ENCODE results near the gene BTLA. TPM values are rescaled to one million over a fixed set of nuclear protein-coding genes. Genes with fewer than 3 reads are reported as not detected.
"Not testable (repeated sequence)": the region's sequence is repeated elsewhere in the genome, so short reads cannot be mapped to it uniquely, and the experiment has no call there.

The BTLA gene
- total RNA-seq, 3 donors from 2014 or later: 29.8 to 46.3 (median 33.2) TPM

GRCh38 chr3:112504123-112504522, 4.9 kb upstream of the BTLA start:
- Mint-ChIP-seq H3K4me3 (no peak overlapping the region), H3K27me3 (ENCODE audit: low read depth) (no peaks in the 10 kb centered on the region), H3K36me3 (ENCODE audit: insufficient read depth) (no peaks in the 10 kb centered on the region), H3K4me1 (ENCODE audit: low read depth) (peaks cover 37% of the 10 kb centered on the region), H3K9me3 (no peaks in the 10 kb centered on the region)
- no peak for ATAC-seq
- no peak for DNase-seq

GRCh38 chr3:112503304-112503972, 4.2 kb upstream of the BTLA start:
- H3K4me3 Mint-ChIP-seq: no peak overlapping the region
- H3K4me1 Mint-ChIP-seq (ENCODE audit: low read depth): peaks cover 40% of the 10 kb centered on the region
- no peaks in the 10 kb centered on the region for H3K36me3 Mint-ChIP-seq (ENCODE audit: insufficient read depth)
- peak in 1 of 2 donors; percentile 46 for ATAC-seq
- no peaks in the 10 kb centered on the region for H3K27me3 Mint-ChIP-seq (ENCODE audit: low read depth)
- no peak for DNase-seq
- no peaks in the 10 kb centered on the region for H3K9me3 Mint-ChIP-seq

- no peaks in the 10 kb centered on the region for H3K27me3 Mint-ChIP-seq (ENCODE audit: low read depth)
- ATAC-seq (no peak), DNase-seq (no peak)
- H3K9me3 Mint-ChIP-seq: no peaks in the 10 kb centered on the region
- H3K4me1 Mint-ChIP-seq (ENCODE audit: low read depth): peaks cover 49% of the 10 kb centered on the region
- peaks cover 6% of the 10 kb centered on the region for H3K36me3 Mint-ChIP-seq (ENCODE audit: insufficient read depth)
- H3K4me3 Mint-ChIP-seq: no peak overlapping the region
Measured at GRCh38 chr3:112500621-112501020, 1.3 kb upstream of the BTLA start.

GRCh38 chr3:112497897-112498548, 1.2 kb downstream of the BTLA start:
- DNase-seq: no peak
- Mint-ChIP-seq H3K9me3 (no peaks in the 10 kb centered on the region), H3K4me1 (ENCODE audit: low read depth) (peaks cover 64% of the 10 kb centered on the region), H3K4me3 (peak overlapping the region; percentile 98), H3K27me3 (ENCODE audit: low read depth) (no peaks in the 10 kb centered on the region), H3K36me3 (ENCODE audit: insufficient read depth) (peaks cover 16% of the 10 kb centered on the region)
- ATAC-seq: peak in 1 of 2 donors; percentile 20

- peak overlapping the region; percentile 98 for H3K4me3 Mint-ChIP-seq
- peak in 1 of 2 donors; percentile 16 for ATAC-seq
Measured at GRCh38 chr3:112496366-112497067, 2.8 kb downstream of the BTLA start.

GRCh38 chr3:112494448-112494767, 4.9 kb downstream of the BTLA start:
- ATAC-seq; H3K9me3 Mint-ChIP-seq; DNase-seq; H3K27me3 Mint-ChIP-seq (ENCODE audit: low read depth): not testable (repeated sequence)
- Mint-ChIP-seq H3K36me3 (ENCODE audit: insufficient read depth) (peaks cover 25% of the 10 kb centered on the region), H3K4me1 (ENCODE audit: low read depth) (peaks cover 85% of the 10 kb centered on the region), H3K4me3 (peak overlapping the region; percentile 36)

More at GRCh38 chr3:112496366-112497067, 2.8 kb downstream of the BTLA start:
- no peak for DNase-seq
- Mint-ChIP-seq H3K27me3 (ENCODE audit: low read depth) (no peaks in the 10 kb centered on the region), H3K4me1 (ENCODE audit: low read depth) (peaks cover 78% of the 10 kb centered on the region), H3K9me3 (no peaks in the 10 kb centered on the region), H3K36me3 (ENCODE audit: insufficient read depth) (peaks cover 21% of the 10 kb centered on the region)

- H3K4me1 Mint-ChIP-seq (ENCODE audit: low read depth): peaks cover 83% of the 10 kb centered on the region
- ATAC-seq (no peak), DNase-seq (no peak)
- H3K4me3 Mint-ChIP-seq: no peak overlapping the region
- H3K36me3 Mint-ChIP-seq (ENCODE audit: insufficient read depth): peaks cover 30% of the 10 kb centered on the region
- H3K9me3 Mint-ChIP-seq: no peaks in the 10 kb centered on the region
- no peaks in the 10 kb centered on the region for H3K27me3 Mint-ChIP-seq (ENCODE audit: low read depth)
Measured at GRCh38 chr3:112492124-112492523, 7.1 kb downstream of the BTLA start.

GRCh38 chr3:112491373-112491772, 7.9 kb downstream of the BTLA start:
- DNase-seq: no peak
- H3K27me3 Mint-ChIP-seq (ENCODE audit: low read depth): no peaks in the 10 kb centered on the region
- ATAC-seq: peak in 1 of 2 donors; percentile 5
- H3K4me1 Mint-ChIP-seq (ENCODE audit: low read depth): peaks cover 80% of the 10 kb centered on the region
- H3K36me3 Mint-ChIP-seq (ENCODE audit: insufficient read depth): peaks cover 30% of the 10 kb centered on the region
- peak overlapping the region; percentile 45 for H3K4me3 Mint-ChIP-seq
- H3K9me3 Mint-ChIP-seq: no peaks in the 10 kb centered on the region

- Mint-ChIP-seq H3K4me1 (ENCODE audit: low read depth) (peaks cover 65% of the 10 kb centered on the region), H3K27me3 (ENCODE audit: low read depth) (no peaks in the 10 kb centered on the region), H3K4me3 (peak overlapping the region; percentile 67), H3K36me3 (ENCODE audit: insufficient read depth) (peaks cover 21% of the 10 kb centered on the region), H3K9me3 (no peaks in the 10 kb centered on the region)
- DNase-seq (no peak), ATAC-seq (peak; percentile 39 to 56)
Measured at GRCh38 chr3:112489674-112490479, 9.4 kb downstream of the BTLA start.

- Mint-ChIP-seq H3K27me3 (ENCODE audit: low read depth) (no peaks in the 10 kb centered on the region), H3K4me1 (ENCODE audit: low read depth) (peaks cover 60% of the 10 kb centered on the region), H3K9me3 (no peaks in the 10 kb centered on the region), H3K4me3 (no peak overlapping the region), H3K36me3 (ENCODE audit: insufficient read depth) (peaks cover 14% of the 10 kb centered on the region)
- no peak for ATAC-seq
- DNase-seq: no peak
Measured at GRCh38 chr3:112486811-112487505, 12.3 kb downstream of the BTLA start.

GRCh38 chr3:112484352-112484751, 14.9 kb downstream of the BTLA start:
- H3K36me3 Mint-ChIP-seq (ENCODE audit: insufficient read depth): peaks cover 15% of the 10 kb centered on the region
- no peaks in the 10 kb centered on the region for H3K27me3 Mint-ChIP-seq (ENCODE audit: low read depth)
- no peak for DNase-seq
- H3K4me1 Mint-ChIP-seq (ENCODE audit: low read depth): peaks cover 56% of the 10 kb centered on the region
- no peak overlapping the region for H3K4me3 Mint-ChIP-seq
- H3K9me3 Mint-ChIP-seq: no peaks in the 10 kb centered on the region
- no peak for ATAC-seq

GRCh38 chr3:112482675-112483074, 16.6 kb downstream of the BTLA start:
- peaks cover 56% of the 10 kb centered on the region for H3K4me1 Mint-ChIP-seq (ENCODE audit: low read depth)
- no peak overlapping the region for H3K4me3 Mint-ChIP-seq
- peaks cover 22% of the 10 kb centered on the region for H3K36me3 Mint-ChIP-seq (ENCODE audit: insufficient read depth)
- no peaks in the 10 kb centered on the region for H3K27me3 Mint-ChIP-seq (ENCODE audit: low read depth)
- no peaks in the 10 kb centered on the region for H3K9me3 Mint-ChIP-seq
- ATAC-seq (no peak), DNase-seq (no peak)

GRCh38 chr3:112481302-112481721, 18.0 kb downstream of the BTLA start:
- no peaks in the 10 kb centered on the region for H3K27me3 Mint-ChIP-seq (ENCODE audit: low read depth)
- DNase-seq: no peak
- ATAC-seq: no peak
- peaks cover 29% of the 10 kb centered on the region for H3K36me3 Mint-ChIP-seq (ENCODE audit: insufficient read depth)
- H3K9me3 Mint-ChIP-seq: no peaks in the 10 kb centered on the region
- H3K4me1 Mint-ChIP-seq (ENCODE audit: low read depth): peaks cover 52% of the 10 kb centered on the region
- no peak overlapping the region for H3K4me3 Mint-ChIP-seq

- ATAC-seq: no peak
- Mint-ChIP-seq H3K27me3 (ENCODE audit: low read depth) (no peaks in the 10 kb centered on the region), H3K9me3 (no peaks in the 10 kb centered on the region), H3K4me3 (no peak overlapping the region), H3K4me1 (ENCODE audit: low read depth) (peaks cover 63% of the 10 kb centered on the region), H3K36me3 (ENCODE audit: insufficient read depth) (peaks cover 38% of the 10 kb centered on the region)
- DNase-seq: no peak
Measured at GRCh38 chr3:112477891-112478290, 21.4 kb downstream of the BTLA start.

Measured in activated T-cell treated with anti-CD3 and anti-CD28 coated beads, Interleukin-2, amount 50 U/mL, for 4 hours (primary cell).